Cardiac fibroblast (primary cell): ENCODE results near the gene RAPGEF6.

Source experiments
- DNase-seq, 2 donors: peaks; one replicate each; pipeline versions ENCODE4 v3.0.0 to v3.0.0-alpha.2; 2010; ENCODE audit warnings: low read depth in 2 of 2
- H3K4me3 ChIP-seq, 2 donors: replicated peaks in 1 of 2; 1 replicate in 1 of 2; 2 replicates in 1 of 2; pipeline ENCODE4 v1.5.1; 2011; ENCODE audit warnings: low read depth in 2 of 2, low read length in 2 of 2, mild to moderate bottlenecking in 2 of 2, moderate library complexity in 1 of 2
- TF ChIP-seq, protein P1 (sequence below): IDR thresholded peaks from one replicate; pipeline ENCODE4 v1.5.1; 2011; ENCODE audit warnings: low read depth, mild to moderate bottlenecking, low read length, inconsistent platforms

The RAPGEF6 gene

DNA sequence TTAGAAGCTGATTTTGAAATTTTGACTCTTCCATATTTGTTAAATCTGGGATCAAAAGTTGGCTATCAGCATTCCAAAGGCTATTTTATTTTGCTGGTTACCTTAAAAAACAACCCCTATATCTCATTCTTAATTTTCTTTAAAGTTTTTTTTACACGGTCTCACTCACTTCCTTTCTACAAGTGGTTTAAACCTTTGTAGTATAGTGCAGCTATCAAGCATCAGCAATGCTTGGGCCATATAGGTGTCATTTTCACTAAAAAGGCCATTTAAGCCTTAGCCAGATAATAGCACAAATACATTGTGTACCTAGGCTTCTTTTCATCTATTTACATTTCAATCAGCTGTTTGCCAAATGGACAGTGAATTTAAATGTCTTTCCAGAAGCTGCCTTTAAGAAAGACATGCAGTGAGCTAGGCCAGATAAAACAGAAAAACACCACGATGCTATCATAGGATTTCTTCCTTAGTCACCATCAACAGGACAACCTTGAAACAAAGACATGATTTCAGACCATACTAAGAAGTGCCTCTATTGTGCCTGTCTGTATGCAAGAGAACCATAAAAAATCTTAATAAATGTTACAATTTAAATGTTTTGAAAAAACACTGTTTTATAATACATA is 104.2 kb downstream of the RAPGEF6 start:
- TF ChIP-seq, protein P1, sequence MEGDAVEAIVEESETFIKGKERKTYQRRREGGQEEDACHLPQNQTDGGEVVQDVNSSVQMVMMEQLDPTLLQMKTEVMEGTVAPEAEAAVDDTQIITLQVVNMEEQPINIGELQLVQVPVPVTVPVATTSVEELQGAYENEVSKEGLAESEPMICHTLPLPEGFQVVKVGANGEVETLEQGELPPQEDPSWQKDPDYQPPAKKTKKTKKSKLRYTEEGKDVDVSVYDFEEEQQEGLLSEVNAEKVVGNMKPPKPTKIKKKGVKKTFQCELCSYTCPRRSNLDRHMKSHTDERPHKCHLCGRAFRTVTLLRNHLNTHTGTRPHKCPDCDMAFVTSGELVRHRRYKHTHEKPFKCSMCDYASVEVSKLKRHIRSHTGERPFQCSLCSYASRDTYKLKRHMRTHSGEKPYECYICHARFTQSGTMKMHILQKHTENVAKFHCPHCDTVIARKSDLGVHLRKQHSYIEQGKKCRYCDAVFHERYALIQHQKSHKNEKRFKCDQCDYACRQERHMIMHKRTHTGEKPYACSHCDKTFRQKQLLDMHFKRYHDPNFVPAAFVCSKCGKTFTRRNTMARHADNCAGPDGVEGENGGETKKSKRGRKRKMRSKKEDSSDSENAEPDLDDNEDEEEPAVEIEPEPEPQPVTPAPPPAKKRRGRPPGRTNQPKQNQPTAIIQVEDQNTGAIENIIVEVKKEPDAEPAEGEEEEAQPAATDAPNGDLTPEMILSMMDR, result no peak
- no peak overlapping the region for H3K4me3 ChIP-seq

GRCh38 chr5:131528682-131529081 is 106.3 kb downstream of the RAPGEF6 start:
- no peak overlapping the region for H3K4me3 ChIP-seq
- TF ChIP-seq, protein P1, result no peak
- no peak for DNase-seq

More for the DNA sequence above, 104.2 kb downstream of the RAPGEF6 start:
- DNase-seq, result peak in 1 of 2 donors; percentile 25

GRCh38 chr5:131525805-131526204 is 109.2 kb downstream of the RAPGEF6 start:
- peak; percentile 56 to 63 for DNase-seq
- no peak overlapping the region for H3K4me3 ChIP-seq
- TF ChIP-seq, protein P1, result no peak

- TF ChIP-seq, protein P1, result no peak
- H3K4me3 ChIP-seq, result no peak overlapping the region
- DNase-seq, result no peak
Measured at GRCh38 chr5:131524431-131524830, 110.6 kb downstream of the RAPGEF6 start.

DNA sequence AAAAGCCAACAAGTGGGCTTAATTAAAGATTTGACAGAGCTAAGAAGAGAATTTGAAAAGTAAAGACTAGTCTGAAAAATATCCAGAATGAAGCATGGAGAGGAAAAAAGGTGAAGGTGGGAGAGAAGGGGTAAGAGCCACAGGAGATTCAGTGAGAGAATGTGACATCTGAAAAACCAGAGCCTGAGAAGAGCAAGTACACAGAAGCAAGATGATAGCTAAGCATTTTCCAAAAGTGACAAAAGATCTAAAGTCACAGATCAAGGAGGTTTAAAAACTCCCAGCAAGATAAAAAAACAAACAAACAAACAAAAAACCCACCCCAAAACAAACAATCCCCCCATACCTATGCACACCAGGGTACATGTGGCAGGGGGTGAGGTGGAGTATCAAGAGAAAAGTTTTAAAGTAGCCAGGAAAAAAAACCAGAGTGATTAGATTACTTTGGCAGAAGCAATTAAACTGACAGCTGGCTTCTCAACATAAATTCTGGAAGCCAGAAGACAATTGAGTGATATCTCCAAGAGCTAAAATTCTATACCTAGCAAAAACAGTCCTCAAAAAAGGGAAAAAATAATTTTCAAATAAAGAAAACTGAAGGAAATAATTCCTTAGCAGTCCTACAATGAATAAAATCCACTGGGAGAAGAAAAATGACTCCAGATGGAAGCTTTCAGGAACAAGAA is 111.4 kb downstream of the RAPGEF6 start:
- TF ChIP-seq, protein P1, result no peak
- DNase-seq, result no peak
- H3K4me3 ChIP-seq, result no peak overlapping the region

DNA sequence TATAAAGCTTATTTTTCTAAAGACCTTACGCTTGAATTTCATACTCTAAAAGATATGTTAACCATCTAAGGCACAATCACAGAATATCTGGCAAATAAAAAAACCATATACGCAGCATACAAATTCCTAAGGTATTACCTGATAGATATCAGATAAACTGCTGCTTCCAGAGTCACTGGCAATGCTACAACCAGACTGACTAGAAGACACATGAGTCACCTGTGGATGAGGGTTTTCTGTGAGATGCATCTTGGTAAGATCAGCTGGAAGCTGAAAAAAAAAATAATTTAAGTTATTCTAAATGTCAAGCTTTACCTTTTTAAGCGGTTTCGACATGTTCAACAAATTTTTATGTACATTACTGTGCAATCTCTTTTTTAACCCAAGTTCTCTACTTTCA is 113.8 kb downstream of the RAPGEF6 start:
- peak in 1 of 2 donors; percentile 63 for DNase-seq
- TF ChIP-seq, protein P1, result no peak
- no peak overlapping the region for H3K4me3 ChIP-seq
